Spleen (tissue), 11 donors: ENCODE data around the gene CRYBA1. TPM values are rescaled to one million over a fixed set of nuclear protein-coding genes. Genes with fewer than 3 reads are reported as not detected.

Source experiments
- DNase-seq: peaks from one replicate; pipeline ENCODE4 v3.0.0-alpha.2; 2020
- H3K27ac ChIP-seq, 8 donors: fragments of 200-600 bp; sonication (generic) in 7 of 8; 1 replicate in 4 of 8; 2 replicates in 4 of 8; pipeline versions ENCODE4 v1.5.0 to v1.8.0; 2016 to 2021; ENCODE audit warnings: inconsistent platforms in 4 of 8, mild to moderate bottlenecking in 4 of 8, moderate library complexity in 1 of 8
- H3K27me3 ChIP-seq, 7 donors: fragments of 200-600 bp; sonication (generic) in 6 of 7; replicated peaks in 1 of 7; 1 replicate in 4 of 7; 2 replicates in 3 of 7; pipeline versions ENCODE4 v1.5.0 to v1.8.0; 2016 to 2021; ENCODE audit warnings: inconsistent platforms in 3 of 7, mild to moderate bottlenecking in 1 of 7
- H3K36me3 ChIP-seq, 6 donors: fragments of 200-600 bp; sonication (generic) in 5 of 6; 1 replicate in 4 of 6; 2 replicates in 2 of 6; pipeline versions ENCODE4 v1.5.0 to v1.8.0; 2016 to 2021; ENCODE audit warnings: inconsistent platforms in 2 of 6
- H3K4me1 ChIP-seq, 6 donors: fragments of 200-600 bp; sonication (generic) in 5 of 6; 1 replicate in 3 of 6; 2 replicates in 3 of 6; pipeline versions ENCODE4 v1.5.0 to v1.8.0; 2016 to 2021; ENCODE audit warnings: inconsistent platforms in 3 of 6
- H3K4me3 ChIP-seq, 8 donors: fragments of 200-600 bp; sonication (generic) in 7 of 8; 1 replicate in 4 of 8; 2 replicates in 4 of 8; pipeline versions ENCODE4 v1.5.0 to v1.8.0; 2016 to 2021; ENCODE audit warnings: inconsistent platforms in 4 of 8, mild to moderate bottlenecking in 4 of 8, moderate library complexity in 2 of 8
- H3K9me3 ChIP-seq, 8 donors: fragments of 200-600 bp; sonication (generic) in 7 of 8; 1 replicate in 4 of 8; 2 replicates in 4 of 8; pipeline versions ENCODE4 v1.5.0 to v1.8.0; 2016 to 2021; ENCODE audit warnings: inconsistent platforms in 4 of 8
- POLR2A ChIP-seq, 3 donors: fragments of 450-650 bp; IDR thresholded peaks; one replicate each; pipeline ENCODE4 v1.5.1; 2017; ENCODE audit warnings: antibody characterized with exemption in 3 of 3, mild to moderate bottlenecking in 1 of 3
- POLR2AphosphoS5 ChIP-seq, 3 donors: sonication (generic); formaldehyde crosslinking; IDR thresholded peaks; one replicate each; pipeline ENCODE4 v1.5.1; 2017; ENCODE audit warnings: antibody characterized with exemption in 3 of 3
- WGBS, 5 donors: extraction: QIAGEN DNeasy Blood & Tissue Kit in 3 of 5; methylation state at CpG; one replicate each; pipeline versions ENCODE4 v1.1.5 to v1.1.7; 2013 to 2018; 5-methylcytosine and 5-hydroxymethylcytosine counted together
- intact Hi-C: fragments of 100-400 bp; cut with DNase I; formaldehyde crosslinking; loops from one replicate; pipeline ENCODE4 v1.15.0; 2023; ENCODE audit warnings: low total_unique reads
- polyA plus RNA-seq, 3 donors: library from polyadenylated mRNA; stranded (reverse); fragments of 200-250 nt; gene quantifications; one replicate each; pipeline ENCODE4 v1.2.1, GENCODE V29; 2013
- total RNA-seq, 7 donors: library from RNA; depleted of rRNA in 3 of 7; stranded (reverse); fragments of >200 nt in 3 of 7; fragmentation: NEBNext Ultra II Directional in 4 of 7; extraction: Animal tissue kit (Norgen Biotek cat#: 25700) in 4 of 7; gene quantifications; one replicate each; pipeline versions ENCODE4 v1.1.0 to v1.2.1, GENCODE V29; 2016 to 2021
- TF ChIP-seq, protein P1 (sequence below), 11 experiments: fragments of 200-600 bp in 7 of 11; fragments of 450-650 bp in 4 of 11; sonication (generic) in 4 of 11; IDR thresholded peaks in 8 of 11; conservative IDR thresholded peaks in 3 of 11; 1 replicate in 7 of 11; 2 replicates in 4 of 11; pipeline versions ENCODE4 v1.4.0 to v1.8.0; 2016 to 2021; ENCODE audit warnings: antibody characterized with exemption in 11 of 11, inconsistent platforms in 4 of 11, mild to moderate bottlenecking in 1 of 11
- donor health status: healthy with polysubstance abuse.
- donor health status: DM: no; HTN: no; CAD: no; lungs with moderate emphysema.
- donor health status: DM: no; HTN: no; CAD: no.
- donor health status: Bipolar disorder and iron deficiency.
- donor health status: healthy.
- donor health status: DM: no; HTN: no; CAD: no.
- donor health status: DM: yes; HTN: yes; CAD: no.

CRYBA1 gene
- total and polyA plus RNA-seq, 10 donors, result not detected

DNA sequence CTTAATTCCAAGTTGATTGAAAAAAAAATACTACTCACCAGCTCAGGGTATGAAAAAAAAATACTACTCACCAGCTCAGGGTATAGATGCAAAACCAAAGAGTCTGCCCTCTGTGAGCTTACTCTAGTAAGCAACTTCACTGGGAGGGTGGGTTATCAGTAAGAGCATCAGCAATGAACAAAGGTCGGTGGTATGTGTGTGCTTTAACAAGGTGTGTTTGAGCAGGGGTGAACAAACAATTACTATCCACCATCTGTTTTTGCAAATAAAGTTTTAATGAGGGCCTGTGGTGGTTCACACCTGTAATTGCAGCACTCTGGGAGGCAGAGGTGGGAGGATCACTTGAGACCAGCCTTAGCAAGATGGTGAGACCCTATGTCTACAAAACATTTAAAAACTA lies 27.3 kb downstream of the CRYBA1 start:
- H3K9me3 ChIP-seq, result peaks cover 0 to 15% (median 11%) of the 10 kb centered on the region in 8 donors
- intact Hi-C loops, result no loop called here
- no peak overlapping the region for H3K27ac ChIP-seq
- no peak for DNase-seq
- H3K36me3 ChIP-seq, result peaks cover 4 to 100% (median 42%) of the 10 kb centered on the region in 6 donors
- WGBS, 5 donors, result 69 to 100% (median 84%) methylated on average over 1 of the region's 1 CpG
- H3K4me1 ChIP-seq, result peaks cover 16 to 92% (median 59%) of the 10 kb centered on the region in 6 donors
- H3K4me3 ChIP-seq, result no peak overlapping the region
- H3K27me3 ChIP-seq, result no peaks in the 10 kb centered on the region
- TF ChIP-seq POLR2A (IDR thresholded peaks at IDR 0.05) (no peak), POLR2AphosphoS5 (IDR thresholded peaks at IDR 0.05) (peak in 1 of 3 donors; percentile 13)
- TF ChIP-seq, protein P1, sequence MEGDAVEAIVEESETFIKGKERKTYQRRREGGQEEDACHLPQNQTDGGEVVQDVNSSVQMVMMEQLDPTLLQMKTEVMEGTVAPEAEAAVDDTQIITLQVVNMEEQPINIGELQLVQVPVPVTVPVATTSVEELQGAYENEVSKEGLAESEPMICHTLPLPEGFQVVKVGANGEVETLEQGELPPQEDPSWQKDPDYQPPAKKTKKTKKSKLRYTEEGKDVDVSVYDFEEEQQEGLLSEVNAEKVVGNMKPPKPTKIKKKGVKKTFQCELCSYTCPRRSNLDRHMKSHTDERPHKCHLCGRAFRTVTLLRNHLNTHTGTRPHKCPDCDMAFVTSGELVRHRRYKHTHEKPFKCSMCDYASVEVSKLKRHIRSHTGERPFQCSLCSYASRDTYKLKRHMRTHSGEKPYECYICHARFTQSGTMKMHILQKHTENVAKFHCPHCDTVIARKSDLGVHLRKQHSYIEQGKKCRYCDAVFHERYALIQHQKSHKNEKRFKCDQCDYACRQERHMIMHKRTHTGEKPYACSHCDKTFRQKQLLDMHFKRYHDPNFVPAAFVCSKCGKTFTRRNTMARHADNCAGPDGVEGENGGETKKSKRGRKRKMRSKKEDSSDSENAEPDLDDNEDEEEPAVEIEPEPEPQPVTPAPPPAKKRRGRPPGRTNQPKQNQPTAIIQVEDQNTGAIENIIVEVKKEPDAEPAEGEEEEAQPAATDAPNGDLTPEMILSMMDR (IDR thresholded peaks at IDR 0.05 in 8 of 11, conservative IDR thresholded peaks at IDR 0.05 in 3 of 11), result no peak

DNA sequence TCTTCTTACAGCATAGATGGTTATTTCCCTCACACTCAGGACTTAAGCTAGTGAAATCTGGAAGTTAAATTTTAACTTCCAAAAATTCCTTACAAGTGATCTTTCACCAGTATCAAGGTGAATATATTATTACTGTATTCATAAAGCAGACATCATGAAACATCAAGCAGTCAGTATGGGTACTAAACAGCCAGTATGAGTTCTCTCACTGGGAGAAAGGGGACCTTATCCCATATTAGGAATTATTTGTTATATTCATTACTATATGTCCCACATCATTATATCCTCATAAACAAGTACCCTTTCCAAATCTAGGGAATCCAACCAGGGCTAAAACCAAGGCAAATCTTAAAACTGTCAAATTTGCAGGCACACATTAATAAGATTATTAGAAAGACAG lies 32.0 kb downstream of the CRYBA1 start:
- peaks cover 24 to 97% (median 67%) of the 10 kb centered on the region in 6 donors for H3K4me1 ChIP-seq

DNA sequence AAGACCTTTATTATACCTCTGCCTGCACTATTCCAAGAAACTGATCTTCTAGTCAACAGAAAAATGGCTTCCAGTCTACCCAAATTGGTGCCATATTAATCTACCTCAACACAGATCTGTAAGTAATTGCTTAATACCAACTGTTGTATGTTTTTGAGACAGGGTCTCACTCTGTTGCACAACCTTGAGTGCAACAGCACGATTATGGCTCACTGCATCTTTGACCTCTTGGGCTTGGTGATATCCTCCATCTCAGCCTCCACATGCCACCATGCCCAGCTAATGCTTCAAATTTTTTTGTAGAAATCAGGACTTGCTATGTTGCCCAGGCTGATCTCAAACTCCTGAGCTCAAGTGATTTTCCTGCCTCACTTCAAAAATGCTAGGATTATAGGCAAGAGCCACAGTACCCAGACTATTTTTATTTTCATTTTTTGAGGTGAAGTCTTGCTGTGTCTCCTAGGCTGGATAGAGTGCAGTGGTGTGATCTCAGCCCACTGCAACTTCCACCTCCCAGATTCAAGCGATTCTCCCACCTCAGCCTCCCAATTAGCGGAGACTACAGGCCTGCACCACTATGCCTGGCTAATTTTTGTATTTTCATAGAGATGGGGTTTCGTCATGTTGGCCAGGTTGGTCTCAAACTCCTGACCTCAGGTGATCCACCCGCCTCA lies 32.9 kb downstream of the CRYBA1 start:
- Histone ChIP-seq H3K27ac (no peak overlapping the region), H3K27me3 (no peaks in the 10 kb centered on the region), H3K4me1 (peaks cover 32 to 97% (median 73%) of the 10 kb centered on the region in 6 donors), H3K4me3 (no peak overlapping the region), H3K36me3 (peaks cover 7 to 100% (median 54%) of the 10 kb centered on the region in 6 donors), H3K9me3 (peaks cover 0 to 29% (median 26%) of the 10 kb centered on the region in 8 donors)
- no peak for DNase-seq
- WGBS, 5 donors, result 88 to 95% (median 89%) methylated on average over 5 of the region's 5 CpGs
- TF ChIP-seq POLR2A (IDR thresholded peaks at IDR 0.05) (no peak), POLR2AphosphoS5 (IDR thresholded peaks at IDR 0.05) (no peak)
- TF ChIP-seq, protein P1 (IDR thresholded peaks at IDR 0.05 in 8 of 11, conservative IDR thresholded peaks at IDR 0.05 in 3 of 11), result no peak
- intact Hi-C loops, result no loop called here

More for the DNA sequence above, 32.0 kb downstream of the CRYBA1 start:
- H3K4me3 ChIP-seq, result no peak overlapping the region
- TF ChIP-seq, protein P1 (IDR thresholded peaks at IDR 0.05 in 8 of 11, conservative IDR thresholded peaks at IDR 0.05 in 3 of 11), result no peak
- TF ChIP-seq POLR2A (IDR thresholded peaks at IDR 0.05) (no peak), POLR2AphosphoS5 (IDR thresholded peaks at IDR 0.05) (no peak)
- H3K27me3 ChIP-seq, result no peaks in the 10 kb centered on the region
- peaks cover 7 to 100% (median 51%) of the 10 kb centered on the region in 6 donors for H3K36me3 ChIP-seq
- H3K9me3 ChIP-seq, result peaks cover 0 to 29% (median 26%) of the 10 kb centered on the region in 8 donors
- H3K27ac ChIP-seq, result no peak overlapping the region
- DNase-seq, result no peak
- intact Hi-C loops, result no loop called here

DNA sequence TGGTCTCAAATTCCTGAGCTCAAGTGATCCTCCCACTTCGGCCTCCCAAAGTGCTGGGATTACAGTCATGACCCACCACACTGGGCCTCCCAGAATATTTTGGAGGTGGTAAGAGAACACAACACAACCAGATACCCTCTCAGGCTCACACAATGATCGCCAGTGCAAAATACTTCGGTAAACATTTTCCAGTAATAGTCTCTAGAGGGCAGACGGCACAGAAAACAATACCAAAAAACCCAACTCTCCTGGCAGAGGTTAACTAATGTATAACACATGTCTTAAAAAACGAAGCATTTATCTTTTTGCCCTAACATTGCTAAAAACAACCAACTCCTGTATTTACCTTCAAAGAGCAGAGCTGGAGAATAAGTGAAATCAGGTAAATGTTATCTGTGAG lies 36.8 kb downstream of the CRYBA1 start:
- Histone ChIP-seq H3K36me3 (peaks cover 11 to 100% (median 83%) of the 10 kb centered on the region in 6 donors), H3K4me3 (no peak overlapping the region), H3K9me3 (peaks cover 0 to 23% (median 15%) of the 10 kb centered on the region in 8 donors), H3K27ac (peak overlapping the region in 1 of 8 donors; percentile 15), H3K4me1 (peaks cover 25 to 100% (median 79%) of the 10 kb centered on the region in 6 donors), H3K27me3 (no peaks in the 10 kb centered on the region)
- DNase-seq, result no peak
- 69 to 82% (median 73%) methylated on average over 5 of the region's 5 CpGs for WGBS, 5 donors
- intact Hi-C loops, result no loop called here
- no peak for TF ChIP-seq POLR2A (IDR thresholded peaks at IDR 0.05)
- no peak for TF ChIP-seq POLR2AphosphoS5 (IDR thresholded peaks at IDR 0.05)
- TF ChIP-seq, protein P1 (IDR thresholded peaks at IDR 0.05 in 8 of 11, conservative IDR thresholded peaks at IDR 0.05 in 3 of 11), result no peak
